GM12878 (cell line): ENCODE measurements around the gene OR2L5. TPM values are rescaled to one million over a fixed set of nuclear protein-coding genes. Genes with fewer than 3 reads are reported as not detected.
A peak's percentile ranks its signal among the peaks of the same experiment; 100 is the strongest.

Source experiments
- ATAC-seq: fragments of 200-7000 bp; cut with Tn5 transposase; 3 replicates; pipeline ENCODE4 v1.9.1; 2020; ENCODE audit warnings: mild to moderate bottlenecking, moderate library complexity
- BruUV-seq: library from RNA; stranded (reverse); fragments of 400-500 nt; replicated peaks from 2 replicates; lab custom pipeline; 2021; lab: Mats Ljungman, UMichigan
- CTCF ChIA-PET: fragments of 300-600 bp; sonication (Branson Sonifier 250); formaldehyde crosslinking; extraction: SDS; loops from one replicate; lab custom pipeline; 2021; ENCODE audit warnings: inconsistent platforms; lab: Yijun Ruan, JAX
- POLR2A ChIA-PET: fragments of 350-600 bp; formaldehyde crosslinking; extraction: SDS; loops from one replicate; lab custom pipeline; 2021; ENCODE audit warnings: inconsistent platforms; lab: Charles Lee
- RAD21 ChIA-PET: fragments of 300-600 bp; sonication (Branson Sonifier 250); formaldehyde crosslinking; loops from one replicate; lab custom pipeline; 2023; ENCODE audit warnings: antibody characterized with exemption; ENCODE audit not compliant: unreplicated experiment; lab: Charles Lee
- SMC1A ChIA-PET: fragments of 300-600 bp; sonication (Branson Sonifier 250); formaldehyde crosslinking; loops from one replicate; lab custom pipeline; 2023; ENCODE audit not compliant: unreplicated experiment, uncharacterized antibody; lab: Charles Lee
- DNase-seq: peaks from one replicate; pipeline ENCODE4 v3.0.0-alpha.2; 2011; ENCODE audit warnings: low read depth, low spot score
- FAIRE-seq: peaks from 3 replicates; lab custom pipeline; 2011; peaks lifted over from hg19 to GRCh38; lab: Jason Lieb, UNC
- H2AFZ ChIP-seq: 2 replicates; pipeline ENCODE4 v1.6.0; 2011; ENCODE audit warnings: low read depth, low read length, control low read depth; ENCODE audit not compliant: control insufficient read depth
- H3K27ac ChIP-seq: 2 replicates; pipeline ENCODE4 v1.5.1; 2011; ENCODE audit warnings: control low read depth; ENCODE audit not compliant: control insufficient read depth, insufficient read depth
- H3K27me3 ChIP-seq, 2 experiments: replicated peaks in 1 of 2; 2 replicates each; pipeline versions ENCODE4 v1.6.0 to v1.6.1; 2011; ENCODE audit warnings: low read length in 1 of 2; ENCODE audit not compliant: control insufficient read depth in 2 of 2, insufficient read depth in 2 of 2
- H3K36me3 ChIP-seq, 2 experiments: 2 replicates each; pipeline ENCODE4 v1.5.1; 2011; ENCODE audit warnings: low read length in 1 of 2; ENCODE audit not compliant: control insufficient read depth in 2 of 2, insufficient read depth in 2 of 2
- H3K4me1 ChIP-seq: 2 replicates; pipeline ENCODE4 v1.6.1; 2011; ENCODE audit warnings: mild to moderate bottlenecking, low read length, moderate library complexity, mixed read lengths; ENCODE audit not compliant: control insufficient read depth, insufficient read depth
- H3K4me2 ChIP-seq: 2 replicates; pipeline ENCODE4 v1.6.0; 2011; ENCODE audit warnings: control low read depth; ENCODE audit not compliant: control insufficient read depth, insufficient read depth
- H3K4me3 ChIP-seq: fragments of 200-600 bp; sonication (generic); 2 replicates; pipeline ENCODE4 v1.5.1; 2016
- H3K79me2 ChIP-seq: 2 replicates; pipeline ENCODE4 v1.6.0; 2011; ENCODE audit warnings: low read length; ENCODE audit not compliant: control insufficient read depth, insufficient read depth
- H3K9ac ChIP-seq: 2 replicates; pipeline ENCODE4 v1.8.0; 2011; ENCODE audit warnings: low read length, control low read depth, mixed read lengths; ENCODE audit not compliant: control insufficient read depth, insufficient read depth
- H3K9me3 ChIP-seq: replicated peaks from 3 replicates; pipeline ENCODE4 v1.5.1; 2011; ENCODE audit warnings: mild to moderate bottlenecking, low read length; ENCODE audit not compliant: control insufficient read depth, insufficient read depth
- H4K20me1 ChIP-seq: 2 replicates; pipeline ENCODE4 v1.6.0; 2011; ENCODE audit not compliant: control insufficient read depth, insufficient read depth
- EED ChIP-seq: sonication (generic); IDR thresholded peaks from 2 replicates; pipeline ENCODE4 v1.6.1; 2016; ENCODE audit warnings: antibody characterized with exemption, low read depth
- IRF4 ChIP-seq: IDR thresholded peaks from 2 replicates; pipeline ENCODE4 v1.6.1; 2011; ENCODE audit warnings: low read depth, low read length
- NFIC ChIP-seq: IDR thresholded peaks from 2 replicates; pipeline ENCODE4 v1.6.1; 2012; ENCODE audit warnings: low read depth, mild to moderate bottlenecking, inconsistent platforms, low read length, moderate library complexity
- POU2F2 ChIP-seq: IDR thresholded peaks from 3 replicates; pipeline ENCODE4 v1.6.1; 2011; ENCODE audit warnings: low read depth, mild to moderate bottlenecking, low read length, borderline replicate concordance
- RCOR1 ChIP-seq: conservative IDR thresholded peaks from 2 replicates; pipeline ENCODE4 v1.6.1; 2012; ENCODE audit warnings: low read depth, low read length, improper control_type of control experiment
- RUNX3 ChIP-seq: IDR thresholded peaks from 2 replicates; pipeline ENCODE4 v1.6.1; 2012; ENCODE audit warnings: low read length, inconsistent platforms
- SIN3A ChIP-seq: IDR thresholded peaks from 2 replicates; pipeline ENCODE4 v1.6.1; 2012; ENCODE audit warnings: low read depth, low read length, improper control_type of control experiment
- SIX5 ChIP-seq: IDR thresholded peaks from 2 replicates; pipeline ENCODE4 v1.6.1; 2011; ENCODE audit warnings: mild to moderate bottlenecking, low read depth, low read length, moderate library complexity; ENCODE audit not compliant: severe bottlenecking
- SUZ12 ChIP-seq: fragments of 200-600 bp; sonication (generic); IDR thresholded peaks from one replicate; pipeline ENCODE4 v1.6.1; 2018; ENCODE audit warnings: antibody characterized with exemption, mild to moderate bottlenecking; ENCODE audit not compliant: unreplicated experiment
- ZNF24 ChIP-seq: fragments of 450-650 bp; IDR thresholded peaks from 2 replicates; pipeline ENCODE4 v1.6.1; 2017; ENCODE audit warnings: antibody characterized with exemption, mild to moderate bottlenecking
- WGBS: methylation state at CpG from one replicate; pipeline ENCODE4 v1.1.6; 2016; ENCODE audit warnings: low lambda C conversion rate; ENCODE audit not compliant: insufficient replicate concordance, insufficient coverage; ENCODE audit errors: missing lambda C conversion rate; 5-methylcytosine and 5-hydroxymethylcytosine counted together
- in situ Hi-C: fragments of 300-500 bp; cut with MboI; formaldehyde crosslinking; loops from 9 replicates; pipeline ENCODE4 v1.14.3; 2018; ENCODE audit warnings: mixed read lengths
- intact Hi-C: fragments of 100-400 bp; cut with micrococcal nuclease; formaldehyde crosslinking; loops from one replicate; pipeline ENCODE4 v1.14.2; 2022; ENCODE audit not compliant: unreplicated experiment
- polyA plus RNA-seq, 11 experiments: library from polyadenylated mRNA; depleted of rRNA in 4 of 11; unstranded in 6 of 11; stranded (reverse) in 5 of 11; fragments of >200 nt; fragmentation: Nextera tagmentation in 4 of 11; fragmentation: Illumina TruSeq in 1 of 11; extraction: Ambion mirVana in 4 of 11; extraction: Trizol in 1 of 11; gene quantifications; 1 replicate in 1 of 11; 2 replicates in 10 of 11; pipeline versions ENCODE4 v1.2.1 to v1.2.3, GENCODE V29; 2011 to 2016; ENCODE audit warnings: inconsistent platforms in 2 of 11, missing spikeins in 2 of 11, low read depth in 1 of 11
- total RNA-seq, 4 experiments: library from RNA; depleted of rRNA in 3 of 4; stranded (reverse); fragments of >200 nt in 3 of 4; fragmentation: Illumina TruSeq in 1 of 4; extraction: Trizol in 1 of 4; gene quantifications; 2 replicates each; pipeline versions ENCODE4 v1.2.1 to v1.2.3, GENCODE V29; 2013 to 2021
- TF ChIP-seq, protein P1 (sequence below): fragments of 450-650 bp; conservative IDR thresholded peaks from 2 replicates; pipeline ENCODE4 v1.6.1; 2017; ENCODE audit warnings: mild to moderate bottlenecking, moderate library complexity
- TF ChIP-seq, protein P2 (sequence below): fragments of 450-650 bp; IDR thresholded peaks from 2 replicates; pipeline ENCODE4 v1.6.1; 2016; ENCODE audit warnings: mild to moderate bottlenecking
- TF ChIP-seq, protein P3 (sequence below): IDR thresholded peaks from 2 replicates; pipeline ENCODE4 v1.6.1; 2012; ENCODE audit warnings: low read length, inconsistent platforms

The OR2L5 gene
- total and polyA plus RNA-seq, 10 of the 15 experiments (the other 5 are each of a cell fraction or from before 2014, with no cell fraction given), result not detected

DNA sequence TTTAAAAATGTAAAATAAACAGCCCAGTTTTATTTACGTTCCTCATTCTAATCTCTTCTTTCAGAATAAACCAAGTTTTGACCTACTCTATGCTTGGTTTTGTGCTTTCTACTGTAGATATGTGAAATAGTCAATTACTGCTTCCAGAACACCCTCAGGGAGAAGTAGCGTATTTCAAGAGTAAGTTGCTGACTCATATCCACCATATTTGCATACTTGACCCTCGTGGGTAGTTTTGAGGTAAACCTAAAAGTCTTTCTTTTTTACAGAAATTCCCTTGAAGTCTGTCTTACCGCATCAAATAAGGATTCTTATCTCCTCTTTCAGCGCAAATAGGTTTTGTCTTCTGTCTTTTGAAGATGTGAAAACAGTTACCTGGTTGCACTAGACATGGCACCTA, 31.7 kb downstream of the OR2L5 start:
- ChIA-PET SMC1A (no interaction called here), CTCF (no interaction called here), RAD21 (no interaction called here), POLR2A (no interaction called here)
- H3K9me3 ChIP-seq, result no peaks in the 10 kb centered on the region
- H3K4me2 ChIP-seq, result no peak overlapping the region
- intact Hi-C loops (no loop called here), in situ Hi-C loops (no loop called here)
- H3K27me3 ChIP-seq, result no peaks in the 10 kb centered on the region
- no peaks in the 10 kb centered on the region for H3K4me1 ChIP-seq
- no peak for DNase-seq
- no peaks in the 10 kb centered on the region for H3K36me3 ChIP-seq
- H3K27ac ChIP-seq, result no peak overlapping the region
- peak; percentile 7 for FAIRE-seq
- TF ChIP-seq POU2F2 (peak; percentile 54; the same call in 1 of the 3 replicates), SIX5 (no peak), RUNX3 (0 out of 2 replicates have a peak, but pooled peaks have one; percentile 32)
- H3K4me3 ChIP-seq, result no peak overlapping the region
- H4K20me1 ChIP-seq, result no peaks in the 10 kb centered on the region
- no TSS peak for BruUV-seq
- H3K9ac ChIP-seq, result no peak overlapping the region
- H3K79me2 ChIP-seq, result no peaks in the 10 kb centered on the region
- WGBS, result 3% methylated on average over 5 of the region's 5 CpGs
- ATAC-seq, result peak; percentile 61
- H2AFZ ChIP-seq, result no peak overlapping the region

DNA sequence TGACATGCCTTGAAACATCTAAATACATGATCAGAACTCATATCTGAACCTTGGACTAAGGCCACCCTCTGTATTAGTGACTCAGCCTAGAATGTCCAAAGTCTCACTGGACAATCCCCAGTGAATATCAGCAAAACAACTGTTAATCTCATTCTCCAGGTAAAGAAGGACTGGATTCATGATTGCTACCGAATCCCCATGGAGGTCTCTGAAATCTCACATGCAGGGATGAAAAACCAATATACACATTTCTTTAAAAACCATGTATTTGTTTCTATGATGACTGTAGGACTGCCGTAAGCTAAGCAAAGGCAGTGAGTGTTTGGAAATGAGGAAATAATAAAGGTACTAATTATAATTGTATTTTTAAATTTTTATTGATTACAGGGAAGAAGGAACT, 33.1 kb downstream of the OR2L5 start, which contains the start of gene OR2L3:
OR2L3 (plus strand) TSS at position 301 of the 400 bp plus-strand sequence. CDS start 13,846 bp downstream, outside the sequence.
- ChIA-PET POLR2A (no interaction called here), SMC1A (no interaction called here), RAD21 (no interaction called here), CTCF (no interaction called here)
- Histone ChIP-seq H3K9me3 (no peaks in the 10 kb centered on the region), H3K36me3 (no peaks in the 10 kb centered on the region), H3K27ac (no peak within 1 kb of the TSS), H3K27me3 (no peaks in the 10 kb centered on the region), H2AFZ (no peak within 1 kb of the TSS), H3K4me3 (no peak within 1 kb of the TSS), H3K9ac (no peak within 1 kb of the TSS), H3K79me2 (no peaks in the 10 kb centered on the region), H3K4me2 (no peak within 1 kb of the TSS), H3K4me1 (no peaks in the 10 kb centered on the region), H4K20me1 (no peaks in the 10 kb centered on the region)
- no TSS peak for BruUV-seq
- 23% methylated on average over 2 of the region's 2 CpGs for WGBS
- intact Hi-C loops (no loop called here), in situ Hi-C loops (no loop called here)
- ATAC-seq (no peak), DNase-seq (no peak), FAIRE-seq (no peak)
- TF ChIP-seq SIN3A (no peak), SUZ12 (no peak), ZNF24 (no peak), EED (no peak), NFIC (no peak), RCOR1 (no peak), RUNX3 (no peak), IRF4 (no peak)
- TF ChIP-seq, protein P1, sequence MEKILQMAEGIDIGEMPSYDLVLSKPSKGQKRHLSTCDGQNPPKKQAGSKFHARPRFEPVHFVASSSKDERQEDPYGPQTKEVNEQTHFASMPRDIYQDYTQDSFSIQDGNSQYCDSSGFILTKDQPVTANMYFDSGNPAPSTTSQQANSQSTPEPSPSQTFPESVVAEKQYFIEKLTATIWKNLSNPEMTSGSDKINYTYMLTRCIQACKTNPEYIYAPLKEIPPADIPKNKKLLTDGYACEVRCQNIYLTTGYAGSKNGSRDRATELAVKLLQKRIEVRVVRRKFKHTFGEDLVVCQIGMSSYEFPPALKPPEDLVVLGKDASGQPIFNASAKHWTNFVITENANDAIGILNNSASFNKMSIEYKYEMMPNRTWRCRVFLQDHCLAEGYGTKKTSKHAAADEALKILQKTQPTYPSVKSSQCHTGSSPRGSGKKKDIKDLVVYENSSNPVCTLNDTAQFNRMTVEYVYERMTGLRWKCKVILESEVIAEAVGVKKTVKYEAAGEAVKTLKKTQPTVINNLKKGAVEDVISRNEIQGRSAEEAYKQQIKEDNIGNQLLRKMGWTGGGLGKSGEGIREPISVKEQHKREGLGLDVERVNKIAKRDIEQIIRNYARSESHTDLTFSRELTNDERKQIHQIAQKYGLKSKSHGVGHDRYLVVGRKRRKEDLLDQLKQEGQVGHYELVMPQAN, result no peak
- TF ChIP-seq, protein P2, sequence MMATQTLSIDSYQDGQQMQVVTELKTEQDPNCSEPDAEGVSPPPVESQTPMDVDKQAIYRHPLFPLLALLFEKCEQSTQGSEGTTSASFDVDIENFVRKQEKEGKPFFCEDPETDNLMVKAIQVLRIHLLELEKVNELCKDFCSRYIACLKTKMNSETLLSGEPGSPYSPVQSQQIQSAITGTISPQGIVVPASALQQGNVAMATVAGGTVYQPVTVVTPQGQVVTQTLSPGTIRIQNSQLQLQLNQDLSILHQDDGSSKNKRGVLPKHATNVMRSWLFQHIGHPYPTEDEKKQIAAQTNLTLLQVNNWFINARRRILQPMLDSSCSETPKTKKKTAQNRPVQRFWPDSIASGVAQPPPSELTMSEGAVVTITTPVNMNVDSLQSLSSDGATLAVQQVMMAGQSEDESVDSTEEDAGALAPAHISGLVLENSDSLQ, result no peak
- TF ChIP-seq, protein P3, sequence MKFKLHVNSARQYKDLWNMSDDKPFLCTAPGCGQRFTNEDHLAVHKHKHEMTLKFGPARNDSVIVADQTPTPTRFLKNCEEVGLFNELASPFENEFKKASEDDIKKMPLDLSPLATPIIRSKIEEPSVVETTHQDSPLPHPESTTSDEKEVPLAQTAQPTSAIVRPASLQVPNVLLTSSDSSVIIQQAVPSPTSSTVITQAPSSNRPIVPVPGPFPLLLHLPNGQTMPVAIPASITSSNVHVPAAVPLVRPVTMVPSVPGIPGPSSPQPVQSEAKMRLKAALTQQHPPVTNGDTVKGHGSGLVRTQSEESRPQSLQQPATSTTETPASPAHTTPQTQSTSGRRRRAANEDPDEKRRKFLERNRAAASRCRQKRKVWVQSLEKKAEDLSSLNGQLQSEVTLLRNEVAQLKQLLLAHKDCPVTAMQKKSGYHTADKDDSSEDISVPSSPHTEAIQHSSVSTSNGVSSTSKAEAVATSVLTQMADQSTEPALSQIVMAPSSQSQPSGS, result no peak
